Endothelial cell of umbilical vein (primary cell): ENCODE data around the gene GMNC. TPM values are rescaled to one million over a fixed set of nuclear protein-coding genes. Genes with fewer than 3 reads are reported as not detected.

Experiments
- BruUV-seq: library from RNA; stranded (reverse); fragments of 400-500 nt; replicated peaks from 2 replicates; lab custom pipeline; 2021; lab: Mats Ljungman, UMichigan
- CTCF ChIA-PET: fragments of 300-600, 350-600 bp; sonication (Branson Sonifier 250); formaldehyde crosslinking; loops from one replicate; lab custom pipeline; 2021; ENCODE audit warnings: antibody characterized with exemption, inconsistent platforms; lab: Charles Lee
- POLR2A ChIA-PET: fragments of 300-600, 350-600 bp; sonication (Branson Sonifier 250); formaldehyde crosslinking; loops from one replicate; lab custom pipeline; 2021; ENCODE audit warnings: antibody characterized with exemption, inconsistent platforms; lab: Charles Lee
- DNase-seq: peaks from one replicate; pipeline ENCODE4 v3.0.0-alpha.2; 2011; ENCODE audit warnings: low read depth, low spot score
- FAIRE-seq: peaks from 2 replicates; lab custom pipeline; 2011; peaks lifted over from hg19 to GRCh38; lab: Jason Lieb, UNC
- H2AFZ ChIP-seq: 2 replicates; pipeline ENCODE4 v1.6.0; 2012; ENCODE audit warnings: low read depth, low read length, control low read depth, inconsistent platforms
- H3K27ac ChIP-seq: 2 replicates; pipeline ENCODE4 v1.5.1; 2011; ENCODE audit warnings: low read depth, mild to moderate bottlenecking, control low read depth, low read length, moderate library complexity; ENCODE audit not compliant: insufficient read depth
- H3K27me3 ChIP-seq, 2 experiments: 2 replicates each; pipeline versions ENCODE4 v1.6.0 to v1.6.1; 2011; ENCODE audit warnings: low read length in 2 of 2, mixed read lengths in 1 of 2; ENCODE audit not compliant: control insufficient read depth in 2 of 2, insufficient read depth in 2 of 2
- H3K36me3 ChIP-seq, 2 experiments: 2 replicates in 1 of 2; 3 replicates in 1 of 2; pipeline ENCODE4 v1.5.1; 2011; ENCODE audit warnings: low read length in 2 of 2, mild to moderate bottlenecking in 1 of 2, moderate library complexity in 1 of 2; ENCODE audit not compliant: control insufficient read depth in 2 of 2, insufficient read depth in 2 of 2; ENCODE audit errors: extremely low read depth in 1 of 2
- H3K4me1 ChIP-seq: 3 replicates; pipeline ENCODE4 v1.5.1; 2011; ENCODE audit warnings: mild to moderate bottlenecking, low read length; ENCODE audit not compliant: control insufficient read depth, insufficient read depth; ENCODE audit errors: extremely low read depth
- H3K4me2 ChIP-seq: 2 replicates; pipeline ENCODE4 v1.6.1; 2011; ENCODE audit warnings: low read length, control low read depth, mixed read lengths; ENCODE audit not compliant: insufficient read depth
- H3K4me3 ChIP-seq, 3 experiments: fragments of 200-600 bp in 1 of 3; sonication (generic), shearing (Covaris generic) in 1 of 3; replicated peaks in 1 of 3; 2 replicates each; pipeline ENCODE4 v1.5.1; 2011 to 2016; ENCODE audit warnings: control low read depth in 3 of 3, low read length in 3 of 3, mild to moderate bottlenecking in 2 of 3, inconsistent platforms in 1 of 3, low read depth in 1 of 3, moderate library complexity in 1 of 3; ENCODE audit not compliant: insufficient read depth in 1 of 3
- H3K79me2 ChIP-seq: 2 replicates; pipeline ENCODE4 v1.6.0; 2012; ENCODE audit warnings: low read length, inconsistent platforms; ENCODE audit not compliant: control insufficient read depth, insufficient read depth
- H3K9ac ChIP-seq: replicated peaks from 2 replicates; pipeline ENCODE3; 2011; ENCODE audit warnings: low read length, control low read depth; ENCODE audit not compliant: insufficient read depth; ENCODE audit errors: extremely low read depth
- H3K9me1 ChIP-seq: replicated peaks from 3 replicates; pipeline ENCODE4 v1.6.0; 2011; ENCODE audit warnings: mild to moderate bottlenecking, low read length; ENCODE audit not compliant: control insufficient read depth, insufficient read depth; ENCODE audit errors: extremely low read depth
- H3K9me3 ChIP-seq: replicated peaks from 2 replicates; pipeline ENCODE4 v1.5.1; 2012; ENCODE audit warnings: low read length, inconsistent platforms; ENCODE audit not compliant: control insufficient read depth, insufficient read depth
- H4K20me1 ChIP-seq: replicated peaks from 2 replicates; pipeline ENCODE3; 2011; ENCODE audit warnings: mild to moderate bottlenecking, low read length; ENCODE audit not compliant: control insufficient read depth, insufficient read depth; ENCODE audit errors: extremely low read depth
- EZH2 ChIP-seq: IDR thresholded peaks from 2 replicates; pipeline ENCODE4 v1.6.1; 2012; ENCODE audit warnings: borderline replicate concordance, low read depth, mild to moderate bottlenecking, moderate library complexity, low read length, inconsistent platforms; ENCODE audit not compliant: severe bottlenecking
- FOS ChIP-seq: IDR thresholded peaks from 2 replicates; pipeline ENCODE4 v1.6.1; 2011; ENCODE audit warnings: mild to moderate bottlenecking, low read length, moderate library complexity, borderline replicate concordance; ENCODE audit not compliant: insufficient read depth
- GATA2 ChIP-seq: IDR thresholded peaks from 2 replicates; pipeline ENCODE4 v1.7.0; 2011; ENCODE audit warnings: low read depth, mild to moderate bottlenecking, moderate library complexity, mixed read lengths, low read length; ENCODE audit not compliant: insufficient read length, insufficient read depth
- JUN ChIP-seq: IDR thresholded peaks from 2 replicates; pipeline ENCODE4 v1.6.1; 2011; ENCODE audit warnings: borderline replicate concordance, low read depth; ENCODE audit not compliant: insufficient read length, insufficient read depth
- MAX ChIP-seq: IDR thresholded peaks from 2 replicates; pipeline ENCODE4 v1.6.1; 2011; ENCODE audit not compliant: insufficient read depth, insufficient read length
- MYC ChIP-seq: IDR thresholded peaks from one replicate; pipeline ENCODE4 v1.6.1; 2011; ENCODE audit warnings: mild to moderate bottlenecking, low read depth, low read length
- POLR2A ChIP-seq: IDR thresholded peaks from 2 replicates; pipeline ENCODE4 v1.6.1; 2012; ENCODE audit warnings: low read depth, mild to moderate bottlenecking, control low read depth, low read length
- dilution Hi-C: fragments of 300-500 bp; cut with MboI; formaldehyde crosslinking; loops from one replicate; pipeline ENCODE4 v1.15.0; 2019; ENCODE audit warnings: low sequenced_read_pairs; ENCODE audit not compliant: extremely low pct_ligation_motif_present
- intact Hi-C: fragments of 100-400 bp; cut with micrococcal nuclease; formaldehyde crosslinking; loops from one replicate; pipeline ENCODE4 v1.10.0; 2022
- polyA plus RNA-seq, 4 experiments: library from polyadenylated mRNA; depleted of rRNA in 3 of 4; stranded (reverse) in 3 of 4; unstranded in 1 of 4; fragments of >200 nt; gene quantifications; 2 replicates each; pipeline versions ENCODE4 v1.2.1 to v1.2.3, GENCODE V29; 2011 to 2012; ENCODE audit warnings: missing spikeins in 1 of 4
- total RNA-seq: library from RNA; stranded (reverse); gene quantifications from 2 replicates; pipeline ENCODE4 v1.2.3, GENCODE V29; 2021
- TF ChIP-seq, protein P1 (sequence below), 2 donors: IDR thresholded peaks; 1 replicate in 1 of 2; 2 replicates in 1 of 2; pipeline ENCODE4 v1.5.1; 2011; ENCODE audit warnings: low read length in 2 of 2, mild to moderate bottlenecking in 2 of 2, moderate library complexity in 2 of 2, control low read depth in 1 of 2, inconsistent platforms in 1 of 2, low read depth in 1 of 2; ENCODE audit not compliant: insufficient read depth in 1 of 2; ENCODE audit errors: extremely low read depth in 1 of 2

The GMNC gene
- total and polyA plus RNA-seq, 2 donors (not counting 3 experiments of a cell fraction or from before 2014, with no cell fraction given), result not detected

DNA sequence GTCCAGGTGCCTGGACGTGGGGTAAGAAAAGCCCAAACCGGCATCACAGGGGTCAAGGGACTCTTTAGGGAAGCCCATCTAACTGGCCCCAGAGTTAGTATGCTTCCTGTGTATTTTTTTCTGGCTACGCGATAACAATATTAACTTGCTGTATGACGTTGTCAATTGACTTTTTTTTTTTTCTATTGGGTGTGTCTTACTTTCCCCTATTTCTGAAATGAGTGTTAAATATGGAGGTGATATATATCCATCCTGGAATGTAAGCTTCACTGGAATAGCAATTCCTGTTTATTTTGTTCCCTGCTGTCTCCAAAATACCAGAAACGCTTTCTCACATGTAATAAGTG, 598 bp upstream of the GMNC start:
- no peak for DNase-seq
- no peak for FAIRE-seq
- H3K9ac ChIP-seq, result peak overlapping the region; percentile 8
- ChIA-PET POLR2A (interaction anchor here (0.7 kb wide), 2 partner anchors 80 to 112 kb away, joined by 3 read pairs; no protein-coding TSS in a partner anchor), CTCF (interaction anchor here (0.9 to 1.2 kb wide), 4 partner anchors 21 to 236 kb away, joined by 3 to 13 read pairs (median 3); no protein-coding TSS in a partner anchor)
- H3K4me3 ChIP-seq, result peak overlapping the region; percentile 23 to 59 (median 46)
- no peaks in the 10 kb centered on the region for H4K20me1 ChIP-seq
- no peaks in the 10 kb centered on the region for H3K36me3 ChIP-seq
- H3K9me1 ChIP-seq, result no peaks in the 10 kb centered on the region
- H3K4me2 ChIP-seq, result peak overlapping the region; percentile 73
- peaks cover 2 to 14% of the 10 kb centered on the region in 2 experiments for H3K27me3 ChIP-seq
- dilution Hi-C loops (no loop called here), intact Hi-C loops (no loop called here)
- no peak overlapping the region for H3K27ac ChIP-seq
- H2AFZ ChIP-seq, result peak overlapping the region; percentile 86
- TF ChIP-seq MYC, result no peak
- TF ChIP-seq EZH2, result no peak
- TF ChIP-seq JUN, result no peak
- TF ChIP-seq GATA2, result no peak
- TF ChIP-seq FOS, result no peak
- no peak for TF ChIP-seq MAX
- TF ChIP-seq, protein P1, sequence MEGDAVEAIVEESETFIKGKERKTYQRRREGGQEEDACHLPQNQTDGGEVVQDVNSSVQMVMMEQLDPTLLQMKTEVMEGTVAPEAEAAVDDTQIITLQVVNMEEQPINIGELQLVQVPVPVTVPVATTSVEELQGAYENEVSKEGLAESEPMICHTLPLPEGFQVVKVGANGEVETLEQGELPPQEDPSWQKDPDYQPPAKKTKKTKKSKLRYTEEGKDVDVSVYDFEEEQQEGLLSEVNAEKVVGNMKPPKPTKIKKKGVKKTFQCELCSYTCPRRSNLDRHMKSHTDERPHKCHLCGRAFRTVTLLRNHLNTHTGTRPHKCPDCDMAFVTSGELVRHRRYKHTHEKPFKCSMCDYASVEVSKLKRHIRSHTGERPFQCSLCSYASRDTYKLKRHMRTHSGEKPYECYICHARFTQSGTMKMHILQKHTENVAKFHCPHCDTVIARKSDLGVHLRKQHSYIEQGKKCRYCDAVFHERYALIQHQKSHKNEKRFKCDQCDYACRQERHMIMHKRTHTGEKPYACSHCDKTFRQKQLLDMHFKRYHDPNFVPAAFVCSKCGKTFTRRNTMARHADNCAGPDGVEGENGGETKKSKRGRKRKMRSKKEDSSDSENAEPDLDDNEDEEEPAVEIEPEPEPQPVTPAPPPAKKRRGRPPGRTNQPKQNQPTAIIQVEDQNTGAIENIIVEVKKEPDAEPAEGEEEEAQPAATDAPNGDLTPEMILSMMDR (IDR thresholded peaks at IDR 0.05; ENCODE audit: extremely low read depth in 1 of 2, insufficient read depth in 1 of 2, low read depth in 1 of 2, low read length in 2 of 2), result no peak
- no peak for TF ChIP-seq POLR2A
- no peaks in the 10 kb centered on the region for H3K9me3 ChIP-seq
- no TSS peak for BruUV-seq
- no peaks in the 10 kb centered on the region for H3K79me2 ChIP-seq
- no peaks in the 10 kb centered on the region for H3K4me1 ChIP-seq
